Activated CD4-positive, alpha-beta T cell treated with anti-CD3 and anti-CD28 coated beads, Interleukin-2, amount 50 U/mL, for 1 hour (primary cell): ENCODE data around the gene SDCBP2.

Experiments used
- DNase-seq: peaks from one replicate; pipeline ENCODE4 v3.0.0-alpha.2; 2020

The SDCBP2 gene

GRCh38 chr20:1328680-1329330, at the start of gene SDCBP2:
TSS of gene SDCBP2 (minus strand) at chr20:1329139. CDS start at chr20:1320416, 8,723 bp downstream.
- no peak for DNase-seq

GRCh38 chr20:1378735-1379125, 49.8 kb upstream of the SDCBP2 start:
- DNase-seq: no peak

- DNase-seq: no peak
Measured at GRCh38 chr20:1377984-1378734, 49.2 kb upstream of the SDCBP2 start.

DNA sequence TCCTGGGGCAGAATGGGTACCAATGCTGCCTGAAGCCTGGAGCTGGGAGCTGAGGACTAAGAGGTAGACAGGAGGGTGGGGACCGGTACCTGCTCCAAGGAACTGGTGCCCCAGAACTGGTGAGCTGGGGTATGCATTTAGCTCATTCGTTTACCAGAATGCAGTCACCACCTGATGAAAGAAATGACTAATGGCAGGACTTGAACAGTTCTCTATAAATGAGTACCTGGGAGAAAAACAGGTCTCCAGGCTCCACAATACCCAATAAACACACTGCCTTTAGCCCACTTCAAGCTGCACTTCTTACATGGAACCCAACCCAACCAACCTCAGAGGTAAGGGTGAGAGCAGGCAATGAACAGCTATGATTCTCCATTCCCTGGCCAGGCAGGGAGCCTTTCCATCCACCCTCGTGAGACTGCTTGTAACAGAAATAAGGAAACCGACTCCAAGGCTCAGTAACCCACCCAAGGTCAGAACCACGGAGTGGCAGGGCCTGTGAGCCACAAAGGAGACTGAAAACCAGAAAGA, 48.5 kb upstream of the SDCBP2 start:
- no peak for DNase-seq

- DNase-seq: no peak
Measured at GRCh38 chr20:1376408-1377270, 47.7 kb upstream of the SDCBP2 start.

DNA sequence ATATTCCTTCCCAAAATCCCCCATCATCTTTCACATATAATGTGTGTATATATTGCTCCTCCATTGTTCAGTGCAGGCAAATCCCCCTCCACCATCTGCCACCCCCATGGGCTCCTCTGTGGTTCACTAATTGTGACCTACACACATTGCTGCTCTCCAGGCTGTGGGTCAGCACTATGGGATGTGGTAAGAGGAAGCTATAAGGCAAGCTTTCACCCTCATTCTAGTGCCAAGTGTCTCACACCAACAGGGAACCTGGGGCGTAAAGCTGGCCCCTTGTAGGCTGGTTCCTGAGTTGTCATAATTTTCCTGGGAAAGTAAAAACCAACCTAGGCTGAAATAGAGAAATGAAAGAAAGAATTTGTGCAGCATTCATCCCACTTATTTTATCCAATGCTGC, 47.1 kb upstream of the SDCBP2 start:
- DNase-seq: no peak

DNA sequence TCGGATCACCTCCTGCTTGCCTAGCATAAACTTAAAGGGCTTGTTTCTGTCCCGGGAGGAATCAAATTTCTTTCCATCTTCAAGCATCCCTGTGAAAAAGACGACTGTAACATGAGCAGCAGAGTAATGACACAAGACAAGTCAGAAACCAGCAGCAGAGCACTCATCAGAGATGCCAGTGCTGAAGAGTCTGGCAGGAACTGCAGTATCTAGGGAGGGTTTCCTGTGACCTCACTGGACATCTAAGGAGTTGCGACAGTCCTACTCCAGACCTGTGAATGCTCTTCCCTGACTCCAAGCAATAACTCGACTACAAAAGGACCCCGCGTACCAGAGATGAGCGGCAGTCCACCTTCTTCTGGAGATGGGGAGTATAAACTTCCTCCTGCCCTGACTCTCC, 46.6 kb upstream of the SDCBP2 start:
- no peak for DNase-seq

DNA sequence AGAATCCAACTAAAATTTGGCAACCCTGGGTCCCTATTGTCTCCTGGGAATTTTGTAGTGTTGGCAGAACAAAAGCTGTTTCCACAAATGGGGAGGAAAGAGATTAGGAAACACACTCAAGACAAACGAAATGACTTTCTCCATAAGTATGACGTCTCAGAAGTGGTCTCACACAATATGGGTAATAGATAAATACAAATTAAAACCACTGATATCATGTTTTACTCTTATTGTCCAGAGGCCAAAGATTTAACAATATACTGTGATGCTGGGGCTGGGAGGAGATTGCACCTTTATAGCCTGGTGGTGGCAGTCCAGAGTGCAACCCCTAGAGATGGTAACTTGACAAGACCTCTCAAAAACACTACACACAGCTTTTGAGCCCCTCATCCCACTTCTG, 45.3 kb upstream of the SDCBP2 start:
- DNase-seq: no peak

DNA sequence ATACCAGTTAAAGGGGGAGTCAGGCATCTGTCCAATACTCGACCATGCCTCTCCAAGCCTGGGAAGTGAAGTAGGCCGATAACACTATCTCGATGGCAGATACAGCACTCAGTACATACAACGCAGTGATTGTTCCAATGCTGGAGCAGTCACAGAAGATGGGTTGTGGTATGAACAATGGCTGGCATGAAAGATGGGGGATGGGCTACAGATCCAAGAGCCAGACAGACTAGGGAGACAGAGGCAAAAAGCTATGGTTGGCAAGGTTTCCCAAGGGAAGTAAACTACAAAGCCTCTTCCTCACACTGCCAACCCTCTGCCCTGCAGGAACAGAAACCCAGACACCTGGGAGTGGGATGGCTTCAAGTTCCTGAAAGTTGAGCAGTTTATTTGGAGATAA, 44.7 kb upstream of the SDCBP2 start:
- no peak for DNase-seq

DNA sequence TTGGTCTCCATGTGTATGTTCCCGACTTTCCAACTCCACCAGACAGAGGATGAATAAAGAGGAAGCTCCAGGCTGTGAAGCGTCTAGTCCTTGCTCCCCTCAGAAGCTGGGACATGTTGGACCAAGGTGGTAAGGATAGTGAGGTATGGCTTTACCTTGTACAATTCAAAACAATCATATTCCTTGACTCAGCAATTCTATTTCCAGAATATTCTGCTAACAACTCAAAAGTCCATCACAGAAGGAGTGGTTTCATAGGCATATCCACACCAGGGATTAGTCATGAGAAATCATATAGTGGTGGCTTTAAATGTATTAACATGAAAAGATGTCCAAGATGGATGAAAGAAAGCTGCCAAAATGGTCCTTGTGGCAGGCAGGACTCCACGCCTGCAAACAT, 44.1 kb upstream of the SDCBP2 start:
- no peak for DNase-seq

DNA sequence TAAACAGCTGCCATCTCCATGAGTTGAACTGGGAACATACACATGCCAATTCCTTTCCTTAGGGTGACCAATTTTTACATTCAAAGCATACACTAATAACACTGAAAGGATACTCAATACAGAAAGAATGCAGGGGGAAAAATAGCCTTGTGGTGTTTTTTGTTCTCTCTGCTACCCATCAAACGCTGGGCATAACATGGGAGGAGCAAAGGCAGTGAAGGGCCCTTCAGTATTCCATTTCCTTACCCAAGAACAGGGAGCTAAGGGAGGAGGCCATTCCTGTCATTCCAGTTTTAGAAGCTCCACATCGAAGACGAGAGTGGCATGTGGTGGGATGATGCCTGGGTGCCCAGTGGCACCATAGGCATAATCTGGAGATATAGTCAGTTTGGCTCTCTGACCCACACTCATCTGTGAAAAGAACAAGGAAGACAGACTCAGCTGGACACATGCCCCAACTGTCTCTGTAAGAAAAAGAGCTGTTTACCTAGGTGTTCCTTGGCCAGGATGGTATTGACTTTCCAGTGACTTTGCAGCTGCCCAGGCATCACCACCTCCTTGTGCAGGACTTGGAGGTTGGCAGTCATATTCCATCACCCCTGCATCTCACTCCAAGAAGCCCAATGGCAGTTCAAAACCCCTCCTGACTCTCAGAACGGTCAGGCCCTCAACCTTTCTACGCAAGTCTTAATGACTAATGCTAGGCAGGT, 43.0 kb upstream of the SDCBP2 start:
- no peak for DNase-seq

GRCh38 chr20:1371202-1371782, 42.4 kb upstream of the SDCBP2 start:
- DNase-seq: no peak

DNA sequence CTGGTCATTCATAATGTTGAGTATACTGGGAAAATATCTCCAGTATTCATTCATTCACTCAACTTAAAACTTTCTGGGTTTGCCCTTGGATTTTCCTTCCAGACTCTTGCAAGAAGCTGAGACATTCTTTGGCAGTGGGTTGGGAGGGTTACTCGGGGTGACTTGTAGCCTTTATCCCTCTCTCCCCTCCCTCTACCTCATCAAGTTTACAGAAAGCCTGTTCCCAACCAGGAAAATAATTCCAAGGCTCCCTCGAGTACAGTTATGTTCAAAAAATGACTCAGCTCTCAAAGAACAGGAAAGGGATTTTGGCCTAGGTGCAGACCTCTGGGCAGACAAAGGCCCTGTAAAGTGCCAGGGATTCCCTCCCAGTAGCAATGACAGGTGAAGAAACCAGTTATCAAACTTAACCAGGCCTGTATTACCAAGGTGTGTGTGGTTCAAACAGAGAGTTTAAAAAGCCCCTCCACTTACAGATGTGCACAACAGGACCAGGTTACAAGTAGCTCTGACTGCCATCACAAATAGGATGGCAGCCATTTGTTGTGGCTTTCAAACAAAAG, 41.7 kb upstream of the SDCBP2 start:
- DNase-seq: no peak

DNA sequence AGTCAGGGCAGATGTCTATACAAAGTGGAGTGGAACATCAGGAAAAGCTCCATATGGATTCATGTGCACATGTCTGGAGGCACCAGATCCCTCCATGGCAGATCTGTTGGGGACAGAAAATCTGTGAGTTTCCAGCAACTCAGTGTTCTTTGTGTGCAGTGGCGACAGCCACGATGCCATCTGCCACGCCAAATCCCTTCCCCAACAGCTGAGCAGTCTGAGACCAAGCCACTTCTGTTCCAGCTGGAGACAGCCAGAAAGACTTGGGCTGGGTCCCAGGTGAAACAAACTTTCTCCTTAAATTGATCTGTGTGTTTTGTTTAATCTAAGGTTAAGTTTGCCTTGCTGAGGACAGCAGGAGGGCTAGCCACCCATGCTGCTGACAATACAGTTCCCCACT, 41.0 kb upstream of the SDCBP2 start:
- no peak for DNase-seq

DNA sequence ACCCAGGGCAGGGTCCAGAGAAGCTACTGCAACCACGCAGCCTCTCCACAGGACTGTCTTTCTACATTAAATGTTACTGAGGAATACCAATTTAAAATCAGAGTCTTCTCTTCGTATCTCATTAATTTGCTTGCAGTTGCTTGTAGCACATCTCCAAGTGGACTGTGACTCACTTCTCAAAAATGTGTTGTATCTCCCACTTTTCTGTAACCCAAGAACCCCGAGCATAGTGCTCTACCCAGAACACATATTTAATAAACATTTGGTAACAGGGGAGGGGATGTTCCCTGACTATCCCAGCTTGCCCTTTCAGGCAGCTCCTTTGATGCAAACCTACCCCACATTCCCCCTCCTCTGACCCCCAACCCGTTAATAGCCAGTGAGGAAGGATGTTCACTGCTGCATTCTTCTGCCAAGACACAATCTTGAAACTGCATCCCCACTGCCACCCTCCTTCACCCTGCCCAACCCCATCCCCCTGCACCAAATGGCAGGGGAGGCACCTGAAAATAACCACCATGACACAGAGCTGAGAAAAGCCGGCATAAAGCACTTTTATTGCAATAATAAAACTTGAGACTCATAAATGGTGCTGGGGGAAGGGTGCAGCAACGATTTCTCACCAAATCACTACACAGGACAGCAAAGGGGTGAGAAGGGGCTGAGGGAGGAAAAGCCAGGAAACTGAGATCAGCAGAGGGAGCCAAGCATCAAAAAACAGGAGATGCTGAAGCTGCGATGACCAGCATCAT, 39.7 kb upstream of the SDCBP2 start:
- DNase-seq: no peak

- DNase-seq: no peak
Measured at GRCh38 chr20:1367479-1367878, 38.5 kb upstream of the SDCBP2 start.

- DNase-seq: peak; percentile 15
Measured at GRCh38 chr20:1364106-1364505, 35.2 kb upstream of the SDCBP2 start.

DNA sequence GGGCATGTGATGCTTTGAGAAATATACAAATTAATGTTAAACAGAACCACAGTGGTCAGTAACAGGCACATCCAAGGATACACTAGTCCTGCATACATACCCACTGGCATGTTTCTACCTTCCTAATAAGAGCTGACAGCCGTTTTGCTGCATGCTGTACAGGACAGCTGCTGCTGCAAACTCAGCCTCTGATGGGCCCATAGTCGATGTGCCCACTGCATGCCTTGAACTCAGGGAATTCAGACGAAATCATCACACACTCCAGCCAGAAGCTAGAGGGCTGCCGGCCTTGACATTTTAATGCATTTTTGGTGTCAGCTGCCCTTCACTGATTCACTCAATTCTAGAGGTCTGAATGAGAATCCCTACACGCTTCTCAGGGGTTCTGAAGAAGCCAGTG, 34.6 kb upstream of the SDCBP2 start:
- DNase-seq: no peak

- no peak for DNase-seq
Measured at GRCh38 chr20:1362484-1362883, 33.5 kb upstream of the SDCBP2 start.

GRCh38 chr20:1360094-1360846, 31.3 kb upstream of the SDCBP2 start:
- no peak for DNase-seq
